Sigmoid colon (tissue), 3 donors: ENCODE results near the gene AKAP14.

Experiments used
- CTCF ChIP-seq, 4 experiments: fragments of 450-650 bp in 3 of 4; fragments of 200-600 bp in 1 of 4; IDR thresholded peaks; one replicate each; pipeline ENCODE4 v1.5.1; 2016 to 2019; ENCODE audit warnings: antibody characterized with exemption in 4 of 4, mild to moderate bottlenecking in 3 of 4, moderate library complexity in 2 of 4
- POLR2A ChIP-seq, 2 donors: fragments of 450-650 bp; IDR thresholded peaks; one replicate each; pipeline ENCODE4 v1.6.1; 2016; ENCODE audit warnings: antibody characterized with exemption in 2 of 2, mild to moderate bottlenecking in 2 of 2, moderate library complexity in 2 of 2

- no peak for TF ChIP-seq POLR2A (IDR thresholded peaks at IDR 0.05)
- TF ChIP-seq CTCF (IDR thresholded peaks at IDR 0.05) = peak; percentile 10 to 43 (median 26)
Measured at GRCh38 chrX:119880552-119881437, 14.9 kb upstream of the AKAP14 start.
